DMS53 treated with DMSO at 0.1 percent for 48 hours (cell line): ENCODE data around the gene FAM78A.
"Not testable (repeated sequence)": the region's sequence is repeated elsewhere in the genome, so short reads cannot be mapped to it uniquely, and the experiment has no call there.

Experiments used
- DNase-seq: peaks from one replicate; lab custom pipeline; 2025; ENCODE audit not compliant: unreplicated experiment; lab: John Stamatoyannopoulos, UW

FAM78A gene

DNA sequence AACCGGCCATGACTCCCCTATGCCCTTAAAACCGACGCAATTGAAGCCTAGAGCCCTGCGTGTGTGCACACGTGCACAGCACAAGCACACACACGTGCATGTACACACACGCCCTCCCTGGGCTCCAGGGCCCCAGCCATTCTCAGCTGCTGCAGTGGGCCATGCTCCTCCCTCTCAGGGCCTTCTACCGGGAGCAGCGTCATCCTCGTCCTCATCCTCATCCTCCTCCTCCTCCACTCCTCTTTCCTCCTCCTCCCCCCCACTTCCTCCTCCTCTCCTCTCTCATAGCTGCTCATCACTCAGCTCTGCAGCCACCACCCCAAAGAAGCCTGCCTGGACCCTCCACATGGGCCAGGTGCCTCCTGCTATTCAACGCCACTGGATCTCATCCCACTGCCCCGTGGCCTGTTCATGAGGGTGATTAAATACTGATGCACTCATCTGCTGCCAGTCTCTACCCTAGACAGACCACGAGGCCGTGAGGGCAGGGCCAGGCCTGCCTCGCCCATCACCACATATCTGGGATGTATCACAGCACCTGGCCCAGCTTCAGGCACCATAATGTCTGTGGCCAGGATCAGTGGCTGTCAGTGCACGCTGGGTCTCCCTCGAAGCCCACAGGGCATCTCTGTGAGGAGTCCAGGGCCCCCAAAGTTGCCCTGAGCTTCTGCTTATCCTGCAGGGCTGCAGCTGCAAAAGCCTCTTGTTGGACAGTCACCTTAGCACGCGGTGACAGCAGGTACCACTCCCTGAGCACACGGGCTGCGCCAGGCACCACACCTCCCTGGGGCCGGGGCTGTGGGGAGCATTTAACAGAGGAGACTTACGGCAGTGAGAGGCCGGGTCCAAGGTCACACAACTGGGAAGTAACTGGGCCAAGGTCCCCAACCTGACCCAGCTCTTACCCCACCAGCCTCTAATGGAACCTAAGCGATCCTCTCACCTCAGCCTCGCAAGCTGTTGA, 9.8 kb downstream of the FAM78A start:
- DNase-seq, result no peak

DNA sequence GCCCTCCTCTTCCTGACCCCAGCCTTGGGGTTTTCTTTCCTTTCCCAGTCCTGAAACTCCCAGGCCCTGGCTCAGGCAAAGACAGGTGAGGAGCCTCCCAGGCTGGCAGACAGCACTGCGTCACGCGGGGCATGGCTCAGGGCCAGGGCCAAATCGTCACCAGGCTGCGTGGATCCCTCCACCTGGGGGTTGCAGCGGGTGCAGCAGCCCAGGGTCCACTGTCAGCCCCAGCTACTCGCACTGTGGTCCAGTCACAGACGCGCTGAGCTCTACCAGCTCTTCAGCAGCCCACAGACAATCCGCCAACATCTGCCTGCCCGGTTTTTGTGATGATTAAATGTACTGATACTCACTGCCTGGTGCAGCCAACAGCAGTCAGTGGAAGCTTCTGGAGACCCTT, 12.1 kb downstream of the FAM78A start:
- no peak for DNase-seq

DNA sequence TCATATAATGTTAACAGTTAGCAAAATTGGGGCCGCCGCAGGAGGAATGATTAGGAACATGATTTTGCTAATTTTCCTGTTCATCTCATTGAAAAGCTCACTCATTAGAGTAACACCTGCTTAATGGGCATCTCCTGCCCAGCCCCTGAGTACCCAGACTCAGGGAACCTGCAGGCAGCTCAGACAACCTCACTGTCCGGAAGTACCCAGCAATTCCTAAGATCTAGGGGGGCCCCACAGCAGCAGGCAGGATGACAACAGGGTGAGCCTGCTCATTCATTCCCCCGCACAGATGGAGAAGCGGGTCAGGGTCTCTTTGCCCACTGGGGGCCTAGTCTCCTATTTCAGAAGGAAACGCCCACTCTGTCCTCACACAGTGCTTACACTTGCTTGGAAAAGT, 12.6 kb downstream of the FAM78A start:
- no peak for DNase-seq

DNA sequence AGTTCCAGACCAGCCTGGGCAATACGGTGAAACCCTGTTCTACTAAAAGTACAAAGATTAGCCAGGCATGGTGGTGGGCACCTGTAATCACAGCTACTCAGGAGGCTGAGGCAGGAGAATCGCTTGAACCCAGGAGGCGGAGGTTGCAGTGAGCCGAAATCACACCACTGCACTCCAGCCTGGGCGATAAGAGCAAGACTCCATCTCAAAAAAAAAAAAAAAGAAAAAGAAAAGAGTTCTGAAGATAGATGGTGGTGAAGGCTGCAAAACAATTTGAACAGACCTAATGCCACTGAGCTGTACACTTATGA, 13.3 kb downstream of the FAM78A start:
- not testable (repeated sequence) for DNase-seq

DNA sequence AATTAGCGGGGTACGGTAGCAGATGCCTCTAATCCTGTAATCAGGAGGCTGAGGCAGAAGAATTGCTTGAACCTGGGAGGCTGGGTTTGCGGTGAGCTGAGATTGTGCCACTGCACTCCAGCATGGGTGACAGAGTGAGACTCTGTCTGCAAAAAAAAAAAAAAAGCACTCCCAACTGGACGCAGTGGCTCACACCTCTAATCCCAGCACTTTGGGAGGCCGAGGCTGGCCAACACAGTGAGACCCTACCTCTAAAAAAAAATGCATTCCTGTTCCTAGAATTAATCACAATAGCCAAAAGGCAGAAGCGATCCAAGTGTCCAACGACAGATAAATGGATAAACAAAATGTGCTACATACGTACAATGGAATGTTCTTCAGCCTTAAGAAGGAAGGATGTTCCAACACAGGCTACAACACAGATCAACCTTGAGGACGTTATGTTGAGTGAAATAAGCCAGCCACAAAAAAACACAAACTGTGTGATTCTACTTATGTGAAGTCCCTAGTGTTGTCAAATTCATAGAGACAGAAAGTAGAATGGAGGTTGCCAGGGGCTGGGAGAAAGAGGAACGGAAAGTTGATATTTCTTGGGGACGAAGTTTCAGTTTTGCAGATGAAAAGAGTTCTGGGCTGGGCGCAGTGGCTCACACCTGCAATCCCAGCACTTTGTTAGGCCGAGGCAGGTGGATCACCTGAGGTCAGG, 13.8 kb downstream of the FAM78A start:
- no peak for DNase-seq

DNA sequence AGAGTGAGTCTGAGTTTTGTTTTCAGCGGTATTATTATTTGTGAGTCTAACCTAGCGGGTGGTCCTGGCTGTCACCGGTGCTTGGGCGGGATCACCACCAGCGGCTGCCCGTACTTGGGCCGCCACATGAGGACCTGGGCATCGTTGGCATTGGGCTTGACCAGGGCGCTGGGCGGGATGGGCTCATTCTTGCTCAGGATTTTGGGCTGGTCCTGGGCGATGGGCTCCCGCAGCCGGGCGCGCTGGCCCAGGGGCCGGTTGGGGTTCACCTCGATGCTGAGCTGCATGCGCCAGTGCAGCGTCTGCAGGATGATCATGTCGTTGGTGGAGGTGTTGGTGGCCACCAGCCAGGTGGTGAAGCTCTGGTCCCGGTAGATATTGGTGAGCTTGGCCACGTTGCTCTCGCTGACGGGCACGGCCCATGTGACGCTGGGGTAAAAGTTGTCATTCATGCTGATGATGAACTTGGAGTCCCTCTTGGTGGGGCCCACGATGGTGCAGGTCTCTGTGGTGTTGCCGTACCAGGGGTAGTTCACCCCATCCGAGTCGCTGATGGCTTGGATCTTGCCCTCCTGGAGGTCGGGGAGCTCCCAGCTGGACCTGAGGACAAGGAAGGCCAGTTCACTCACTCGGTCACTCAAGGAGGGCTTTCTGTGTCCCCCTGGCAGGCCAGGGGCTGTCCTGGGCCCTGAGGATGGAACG, 15.4 kb downstream of the FAM78A start:
- no peak for DNase-seq

DNA sequence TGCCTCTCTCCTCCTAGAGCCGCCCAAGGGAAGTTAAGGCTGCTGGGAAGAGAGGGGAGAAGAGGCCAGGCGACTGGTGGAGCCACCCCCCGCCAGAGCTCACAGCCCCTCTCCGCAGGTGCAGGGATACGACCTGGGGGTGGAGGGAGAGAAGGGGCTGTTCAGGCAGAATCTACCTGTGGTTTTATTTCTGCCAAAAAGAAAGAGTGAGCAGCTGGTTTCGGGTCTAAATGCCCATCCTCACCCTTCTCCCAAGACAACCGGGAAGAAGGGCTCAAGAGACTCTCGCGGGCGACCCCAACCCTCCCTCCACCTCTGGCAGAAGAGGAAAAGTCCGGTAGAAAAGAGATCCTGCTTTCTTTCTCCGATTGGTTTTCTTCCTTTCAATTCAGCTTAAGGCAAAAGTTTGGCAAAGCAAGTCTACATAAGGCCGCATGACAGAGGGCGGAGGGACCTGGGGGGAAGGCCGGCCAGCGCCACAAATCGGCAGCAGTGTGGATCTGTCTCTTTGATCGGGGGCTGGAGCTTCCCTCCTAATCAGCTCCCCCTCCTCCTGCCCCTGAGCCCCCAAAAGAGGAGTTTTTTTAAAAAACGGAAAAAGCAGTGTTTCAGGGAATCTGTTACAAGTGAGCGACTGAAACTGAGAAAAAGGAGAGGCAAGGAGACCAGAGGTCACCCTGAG, 16.3 kb downstream of the FAM78A start:
- no peak for DNase-seq

DNA sequence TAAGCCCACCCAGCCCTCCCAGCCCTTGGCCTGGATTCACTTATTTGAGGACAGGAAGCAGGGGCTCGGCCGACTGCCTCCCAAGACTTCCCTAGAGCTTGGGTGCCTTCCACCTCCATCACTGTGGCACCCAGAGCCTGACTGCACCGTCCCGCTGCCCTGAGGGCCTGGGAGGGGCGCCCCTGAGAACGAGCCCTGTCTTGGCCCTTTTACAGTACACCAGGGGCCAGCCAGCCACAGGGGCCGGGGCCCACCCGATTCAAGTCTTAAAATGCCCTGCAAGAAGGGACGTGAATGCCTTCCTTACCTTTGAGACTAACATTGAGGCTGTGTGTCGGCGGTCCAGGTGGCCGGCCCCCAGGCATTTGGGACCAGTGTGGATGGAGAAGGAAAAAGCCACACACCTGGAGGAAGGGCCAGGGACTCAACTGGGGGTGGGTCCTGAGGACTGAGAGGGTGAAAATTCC, 16.8 kb downstream of the FAM78A start:
- no peak for DNase-seq

DNA sequence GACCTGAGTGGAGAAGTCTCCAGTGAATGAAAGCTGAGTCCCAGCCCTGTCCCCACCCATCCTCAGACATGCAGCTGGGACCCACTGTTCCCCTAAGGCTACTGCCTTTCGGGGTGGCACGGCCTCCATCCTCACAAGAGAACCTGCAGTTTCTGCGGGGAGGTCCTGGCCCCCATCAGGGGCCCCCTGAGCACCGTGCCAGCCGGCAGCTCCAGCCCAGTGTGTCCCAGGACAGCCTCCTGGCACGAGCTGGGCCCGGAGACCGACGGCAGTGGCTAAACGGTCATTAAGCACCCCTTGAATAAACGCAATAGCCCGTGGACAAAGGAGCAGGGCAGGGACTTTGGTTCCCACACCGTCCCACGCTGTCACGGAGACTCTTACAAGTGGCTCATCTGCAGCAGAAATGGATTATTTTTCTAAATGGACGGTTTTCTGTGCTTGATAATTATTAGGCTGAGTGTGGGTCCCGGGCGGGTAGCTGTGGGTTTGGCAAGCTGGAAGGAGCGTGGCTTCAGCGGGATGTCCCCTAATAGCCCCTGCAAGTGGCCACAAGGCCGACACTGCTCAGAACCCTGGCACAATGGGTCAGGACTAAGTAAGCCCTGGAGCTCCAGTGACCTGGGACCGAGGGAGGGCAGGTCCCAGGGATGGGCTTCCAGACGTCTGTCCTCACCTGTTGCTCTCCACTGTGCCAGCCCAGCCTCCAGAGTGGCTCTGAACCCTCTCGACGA, 17.4 kb downstream of the FAM78A start:
- DNase-seq, result no peak

DNA sequence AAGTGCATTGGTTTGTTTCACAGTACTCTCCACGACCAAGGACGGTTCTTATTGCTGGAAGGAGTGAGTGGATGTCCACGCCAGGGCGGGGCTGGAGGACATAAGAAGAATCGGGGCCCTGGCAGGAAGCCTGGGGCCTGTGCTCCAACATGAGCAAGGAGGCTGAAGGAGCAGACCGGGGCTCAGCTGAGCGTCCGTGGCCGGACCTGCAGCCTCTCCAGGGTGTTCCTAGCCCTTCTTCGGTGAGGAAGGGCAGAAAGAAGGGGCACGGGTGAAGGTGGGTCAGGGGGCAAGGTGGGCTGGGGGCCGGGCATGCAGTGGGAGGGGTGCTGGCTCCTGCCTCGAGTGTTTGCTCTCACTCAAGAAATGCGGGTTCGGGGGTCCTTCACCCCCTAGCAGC, 18.1 kb downstream of the FAM78A start:
- no peak for DNase-seq

DNA sequence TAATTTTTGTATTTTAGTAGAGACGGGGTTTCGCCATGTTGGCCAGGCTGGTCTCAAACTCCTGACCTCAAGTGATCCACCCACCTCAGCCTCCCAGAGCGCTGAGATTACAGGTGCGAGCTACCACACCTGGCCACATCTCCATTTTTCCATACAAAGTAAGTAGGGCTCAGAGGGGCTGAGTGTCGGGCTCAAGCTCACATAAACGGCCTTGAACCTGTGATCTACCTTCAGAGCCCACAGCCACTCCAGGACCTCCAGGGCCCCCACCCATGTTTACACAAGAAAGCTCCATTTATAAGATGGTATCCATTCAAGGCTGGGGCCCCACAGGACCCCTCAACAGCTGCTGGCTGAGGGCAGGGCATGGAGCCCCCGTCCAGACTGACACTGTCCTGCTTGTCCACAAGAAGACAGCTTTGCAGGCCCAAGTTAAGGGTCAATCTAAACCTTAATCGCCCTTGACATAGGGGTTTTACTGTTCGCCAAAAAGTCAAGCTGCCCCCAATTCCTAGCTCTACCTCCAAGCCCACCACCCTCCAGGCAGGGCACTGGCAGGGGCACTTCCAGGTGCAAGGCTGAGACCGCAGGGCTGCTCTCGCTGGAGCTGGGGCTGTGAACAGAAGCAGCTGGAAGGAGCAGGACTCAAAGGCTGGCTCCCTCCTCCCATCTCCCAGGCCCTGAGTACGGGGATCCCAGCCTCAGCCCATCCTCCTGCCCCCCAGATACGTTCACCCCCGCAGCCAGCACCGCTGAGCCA, 18.9 kb downstream of the FAM78A start:
- DNase-seq, result no peak

DNA sequence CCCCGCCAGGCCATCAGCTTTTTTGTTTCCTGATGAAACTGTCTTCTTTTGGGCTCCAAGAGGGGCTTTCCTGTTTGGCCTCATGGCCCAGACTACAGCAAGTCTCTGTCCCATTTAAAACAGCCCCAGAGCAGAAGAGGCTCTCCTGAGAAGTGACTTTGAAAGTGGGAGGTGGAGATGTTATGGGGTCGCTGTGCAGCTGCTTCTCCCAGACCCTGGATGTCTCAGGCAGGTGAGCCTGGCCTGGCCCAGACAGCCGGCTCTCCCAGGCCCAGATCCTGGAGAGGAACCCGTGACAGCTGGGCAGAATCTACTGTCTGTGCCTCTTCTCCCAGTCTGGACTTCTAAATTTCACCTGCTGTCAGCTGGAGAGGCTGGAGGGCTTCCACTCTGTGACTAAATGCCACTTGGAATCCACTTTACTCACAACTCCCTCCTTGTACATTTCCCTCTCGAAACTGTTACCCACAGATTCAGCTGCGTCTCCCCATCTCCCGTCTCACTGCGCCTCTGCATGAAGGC, 20.6 kb downstream of the FAM78A start:
- DNase-seq, result no peak

DNA sequence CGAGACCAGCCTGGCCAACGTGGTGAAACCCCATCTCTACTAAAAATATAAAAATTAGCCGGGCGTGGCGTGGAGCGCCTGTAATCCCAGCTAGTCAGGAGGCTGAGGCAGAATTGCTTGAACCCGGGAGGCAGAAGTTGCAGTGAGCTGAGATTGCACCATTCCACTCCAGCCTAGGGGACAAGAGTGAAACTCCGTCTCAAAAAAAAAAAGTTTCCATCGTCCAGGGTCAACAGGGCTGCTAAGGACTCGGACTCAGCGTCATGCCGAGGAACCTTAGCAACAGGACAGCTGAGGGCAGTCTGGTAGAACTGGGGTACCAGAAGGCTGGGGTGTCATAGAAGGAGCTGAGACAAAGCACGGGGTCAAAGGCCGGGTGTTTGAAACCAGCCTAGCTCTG, 21.7 kb downstream of the FAM78A start:
- no peak for DNase-seq

DNA sequence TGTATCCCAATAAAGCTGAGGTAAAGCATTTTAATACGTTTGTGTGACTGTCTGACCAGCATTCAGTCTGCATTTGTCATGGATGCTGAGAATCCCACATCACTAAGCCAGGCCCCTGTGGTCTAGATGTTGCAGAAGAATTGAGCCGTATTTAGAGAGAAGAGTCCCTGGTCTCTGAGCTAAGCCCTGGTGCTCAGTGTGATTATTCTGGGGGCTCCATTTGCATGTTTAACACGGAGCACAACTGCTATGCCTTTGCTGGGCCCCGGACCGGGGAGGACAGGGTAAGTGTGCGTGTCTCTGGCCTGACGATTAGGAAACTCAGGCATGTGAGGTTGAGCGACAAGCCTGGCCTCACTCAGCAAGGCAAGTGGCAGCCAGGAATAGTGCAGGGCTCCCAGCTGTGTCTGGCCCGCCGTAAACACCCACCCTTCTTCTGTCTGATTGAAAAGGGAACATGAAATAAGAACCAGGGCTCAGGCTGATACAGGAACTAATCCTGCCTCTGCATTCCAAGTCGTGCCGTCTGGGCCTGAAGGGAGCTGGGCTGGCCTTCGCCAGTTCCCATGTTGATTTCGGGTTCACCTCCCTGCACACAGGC, 22.3 kb downstream of the FAM78A start:
- no peak for DNase-seq

DNA sequence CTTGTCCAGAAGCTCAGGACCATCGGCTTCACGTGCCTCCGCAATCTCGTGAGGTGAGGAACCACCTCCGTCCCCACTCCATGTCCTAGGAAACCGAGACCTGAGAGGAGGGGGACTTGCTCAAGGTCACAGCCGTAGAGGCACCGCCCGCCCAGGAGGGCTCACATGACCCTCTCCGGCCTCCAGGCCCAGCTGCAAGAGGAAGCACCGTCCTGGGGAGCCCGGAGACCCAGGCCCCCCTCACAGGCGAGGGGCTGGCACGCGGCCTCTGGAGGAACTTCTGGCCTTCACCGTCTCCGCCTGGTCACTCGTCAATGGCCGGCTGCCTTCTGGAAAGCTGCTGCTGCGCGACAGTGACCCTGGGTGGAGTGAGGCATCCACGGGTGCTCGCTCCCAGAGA, 24.2 kb downstream of the FAM78A start:
- no peak for DNase-seq

DNA sequence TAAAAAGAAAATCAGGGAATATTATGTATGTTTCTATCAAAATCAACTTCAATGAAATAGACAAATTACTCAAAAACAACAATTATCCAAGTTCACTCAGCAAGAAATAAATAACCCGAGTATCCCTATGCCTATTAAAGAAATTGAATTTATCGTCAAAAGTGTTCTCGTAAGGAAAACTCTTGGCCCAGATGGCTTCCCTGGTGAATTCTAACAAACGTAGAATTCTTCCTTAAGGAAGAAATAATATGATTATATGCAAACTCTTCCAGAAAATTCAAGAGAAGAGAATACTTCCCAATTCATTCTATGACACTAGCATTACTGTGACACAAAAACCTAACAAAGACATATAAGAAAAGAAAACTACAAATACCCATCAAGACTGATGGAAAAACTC, 29.7 kb downstream of the FAM78A start:
- no peak for DNase-seq

DNA sequence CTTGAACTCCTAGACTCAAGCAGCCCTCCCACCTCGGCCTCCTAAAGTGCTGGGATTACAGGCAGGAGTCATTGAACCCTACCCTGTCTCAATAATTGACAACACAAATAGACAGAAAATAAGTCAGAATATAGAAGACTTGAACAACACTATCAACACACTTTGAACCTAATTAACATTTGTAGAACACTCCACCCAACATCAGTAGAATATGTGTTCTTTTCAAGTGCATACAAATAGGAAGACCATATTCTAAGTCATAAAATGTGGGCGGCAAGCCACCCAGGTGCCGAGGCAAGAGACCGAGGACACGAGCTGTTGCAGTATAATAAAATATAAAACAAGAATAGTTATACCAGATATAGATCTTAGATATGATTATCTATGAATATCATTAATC, 32.0 kb downstream of the FAM78A start:
- DNase-seq, result not testable (repeated sequence)

DNA sequence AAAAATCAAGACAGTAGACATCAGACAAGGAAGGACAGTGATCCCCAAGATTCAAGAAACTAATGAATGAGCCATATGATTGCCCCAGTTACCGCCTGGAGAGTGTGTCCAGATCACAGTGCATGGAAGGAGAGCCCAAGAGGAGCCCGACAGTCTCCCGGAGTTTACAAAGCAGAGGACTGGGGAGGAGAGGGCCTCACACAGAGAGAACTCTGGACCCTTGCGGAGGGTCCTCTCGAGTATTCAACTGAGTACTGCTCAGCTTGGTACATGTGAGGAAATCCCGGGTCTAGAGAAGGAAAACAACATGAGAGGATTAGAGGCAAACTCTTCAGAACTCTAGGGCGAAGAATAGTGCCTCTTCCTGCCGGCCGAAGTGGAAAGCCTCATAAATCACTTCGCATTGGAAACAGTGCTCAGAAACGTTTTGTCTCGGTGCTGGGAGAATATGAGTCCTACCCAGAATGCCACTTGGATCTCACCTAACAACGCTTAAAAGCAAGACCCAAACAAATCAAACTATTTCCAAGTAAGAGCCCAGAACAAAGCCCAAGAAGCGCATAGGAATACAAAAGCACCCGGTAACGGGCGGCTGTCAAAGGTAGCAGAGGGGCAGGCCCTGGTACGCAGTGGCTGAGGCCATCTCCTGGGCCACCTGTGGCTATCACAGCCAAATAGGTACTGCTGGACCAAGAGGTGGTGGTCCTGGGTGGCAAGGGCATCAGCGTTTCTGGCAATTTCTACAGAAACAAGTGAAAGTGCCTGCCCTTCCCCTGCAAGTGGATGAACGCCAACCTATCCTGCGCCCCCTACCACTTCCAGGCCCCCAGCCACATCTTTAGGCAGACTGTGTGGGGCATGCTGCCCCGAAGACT, 36.0 kb downstream of the FAM78A start:
- no peak for DNase-seq
